Stimulated activated CD8-positive, alpha-beta memory T cell treated with anti-CD3 and anti-CD28 coated beads, Interleukin-15, amount 100 ng/mL, for 4 hours (primary cell): Measurements from ENCODE around the gene C5.

Experiments used
- DNase-seq, 2 donors: peaks; one replicate each; pipeline ENCODE4 v3.0.0-alpha.2; 2020; ENCODE audit warnings: low read depth in 2 of 2

The C5 gene

GRCh38 chr9:120941046-120941770 is 108.9 kb downstream of the C5 start:
- DNase-seq, result no peak

- no peak for DNase-seq
These were observed 109.5 kb downstream of the C5 start for GRCh38 chr9:120940573-120940972.

GRCh38 chr9:120938851-120939250 is 111.2 kb downstream of the C5 start:
- no peak for DNase-seq

GRCh38 chr9:120937596-120937995 is 112.5 kb downstream of the C5 start:
- DNase-seq, result no peak

DNA sequence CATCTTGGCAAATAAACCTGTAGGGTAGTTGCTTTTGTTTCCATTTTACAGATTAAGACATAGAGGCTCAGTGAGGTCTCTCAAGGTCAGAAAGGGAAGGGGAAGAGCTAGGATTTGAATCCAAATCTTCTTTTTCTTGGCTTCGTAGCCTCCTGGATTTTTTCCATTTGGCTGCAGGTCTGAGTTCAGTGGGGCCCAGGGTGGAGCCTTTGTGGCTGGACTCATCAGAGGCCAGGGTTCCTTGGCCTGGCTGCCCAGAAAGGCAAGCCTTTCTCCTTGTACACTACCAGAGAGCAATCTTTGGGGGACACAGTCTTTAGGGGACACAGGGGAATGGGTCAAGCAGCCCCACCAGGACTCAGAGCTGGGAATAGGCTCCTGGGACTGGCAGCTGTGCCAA is 112.9 kb downstream of the C5 start:
- no peak for DNase-seq

GRCh38 chr9:120936764-120937122 is 113.3 kb downstream of the C5 start:
- DNase-seq, result no peak

GRCh38 chr9:120936011-120936763 is 113.9 kb downstream of the C5 start:
- DNase-seq, result peak; percentile 67 to 78

DNA sequence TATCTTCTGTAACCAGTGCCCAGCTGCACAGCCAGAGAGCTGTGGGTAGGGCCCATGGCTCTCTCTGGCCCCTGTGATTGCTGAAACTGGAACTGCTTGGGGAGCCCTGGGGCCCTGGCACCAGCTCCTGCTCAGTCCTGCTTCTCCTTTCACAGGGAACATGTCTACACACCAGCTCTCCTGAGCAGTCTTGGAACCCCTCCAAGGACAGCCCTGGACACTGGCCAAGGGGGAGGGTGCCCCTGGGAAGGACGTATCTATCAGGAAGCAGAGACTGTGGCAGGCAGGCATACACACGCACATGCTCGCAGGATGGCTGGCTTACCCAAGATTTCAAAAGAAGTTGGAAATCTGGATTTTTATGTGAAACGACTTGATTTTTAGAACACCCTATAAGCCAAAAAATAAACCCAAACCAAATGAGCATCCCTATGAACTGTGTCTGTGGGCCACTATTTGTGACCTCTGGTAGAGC is 114.7 kb downstream of the C5 start:
- DNase-seq, result no peak

- DNase-seq, result no peak
These were observed 115.8 kb downstream of the C5 start for GRCh38 chr9:120934281-120934680.

DNA sequence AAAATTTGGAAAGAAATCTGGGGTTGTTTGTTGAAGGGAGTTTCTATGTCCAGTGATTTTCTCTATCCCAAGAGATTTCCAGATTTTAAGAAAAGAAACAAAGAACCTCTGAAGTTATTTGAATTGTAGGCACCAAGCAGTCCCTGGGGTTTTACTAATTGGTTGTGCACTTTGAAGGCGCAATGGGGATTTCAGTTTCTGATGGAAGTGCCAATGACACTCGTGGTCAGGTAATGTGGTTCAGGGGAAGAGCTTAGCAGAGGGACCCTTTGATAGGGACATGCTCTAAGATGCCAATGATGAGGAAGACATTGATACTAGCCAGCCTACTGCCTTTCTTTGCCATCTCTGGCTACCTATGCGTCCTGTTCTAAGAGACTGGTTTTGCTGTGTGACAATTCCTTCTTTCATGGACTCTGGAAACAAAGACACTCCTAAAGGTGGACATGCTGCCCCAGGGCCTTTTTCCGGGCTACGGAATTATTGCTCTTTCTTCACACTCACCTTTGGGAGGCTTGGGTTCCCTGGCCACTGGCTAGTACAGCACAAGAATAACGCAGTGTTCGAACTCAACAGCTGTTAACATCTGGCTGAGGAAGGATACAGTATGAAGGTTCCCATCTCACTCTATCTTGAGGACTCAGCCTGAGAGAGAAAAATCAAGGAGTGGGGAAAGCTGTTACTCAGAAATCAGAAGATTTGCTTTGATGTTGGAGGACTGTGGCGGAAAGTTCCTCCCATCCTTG is 116.6 kb downstream of the C5 start:
- DNase-seq, result no peak

DNA sequence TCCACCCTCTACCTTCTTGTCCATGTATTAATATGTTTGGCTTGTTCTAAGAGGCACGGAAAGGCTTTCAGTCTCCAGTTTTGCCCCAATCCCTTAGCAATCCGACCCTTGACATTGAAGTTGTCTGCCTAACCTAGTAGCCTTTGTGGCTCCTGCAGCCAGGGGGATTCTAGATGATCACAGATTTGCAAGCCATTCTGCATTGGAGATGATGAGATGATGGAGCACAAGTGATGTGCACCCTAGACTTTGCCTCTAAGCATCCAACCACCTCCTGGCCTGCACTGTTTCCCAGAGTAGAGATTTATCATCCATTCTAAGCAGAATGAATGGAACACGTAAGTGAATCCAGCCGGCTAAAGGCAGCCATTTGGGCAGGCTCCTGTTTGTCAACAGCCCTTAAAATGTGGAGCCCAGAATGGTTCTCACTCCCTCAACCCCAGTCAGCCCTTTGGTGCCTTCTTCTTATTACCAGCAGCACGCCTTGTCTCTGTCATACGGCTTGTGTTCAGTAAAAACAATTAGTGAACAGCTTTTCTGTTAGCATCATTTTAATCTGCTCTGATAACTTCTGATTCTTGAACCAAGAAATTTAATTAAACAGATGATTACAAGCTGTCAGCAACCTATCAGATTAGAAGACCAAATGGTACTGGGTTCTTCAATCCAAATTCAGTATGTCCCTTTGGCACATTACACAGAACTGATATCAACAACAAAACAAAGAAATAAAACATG is 117.8 kb downstream of the C5 start:
- DNase-seq, result no peak

- DNase-seq, result peak; percentile 45 to 68
These were observed 118.6 kb downstream of the C5 start for GRCh38 chr9:120931231-120932085.

- DNase-seq, result no peak
These were observed 120.8 kb downstream of the C5 start for GRCh38 chr9:120929229-120929791.

DNA sequence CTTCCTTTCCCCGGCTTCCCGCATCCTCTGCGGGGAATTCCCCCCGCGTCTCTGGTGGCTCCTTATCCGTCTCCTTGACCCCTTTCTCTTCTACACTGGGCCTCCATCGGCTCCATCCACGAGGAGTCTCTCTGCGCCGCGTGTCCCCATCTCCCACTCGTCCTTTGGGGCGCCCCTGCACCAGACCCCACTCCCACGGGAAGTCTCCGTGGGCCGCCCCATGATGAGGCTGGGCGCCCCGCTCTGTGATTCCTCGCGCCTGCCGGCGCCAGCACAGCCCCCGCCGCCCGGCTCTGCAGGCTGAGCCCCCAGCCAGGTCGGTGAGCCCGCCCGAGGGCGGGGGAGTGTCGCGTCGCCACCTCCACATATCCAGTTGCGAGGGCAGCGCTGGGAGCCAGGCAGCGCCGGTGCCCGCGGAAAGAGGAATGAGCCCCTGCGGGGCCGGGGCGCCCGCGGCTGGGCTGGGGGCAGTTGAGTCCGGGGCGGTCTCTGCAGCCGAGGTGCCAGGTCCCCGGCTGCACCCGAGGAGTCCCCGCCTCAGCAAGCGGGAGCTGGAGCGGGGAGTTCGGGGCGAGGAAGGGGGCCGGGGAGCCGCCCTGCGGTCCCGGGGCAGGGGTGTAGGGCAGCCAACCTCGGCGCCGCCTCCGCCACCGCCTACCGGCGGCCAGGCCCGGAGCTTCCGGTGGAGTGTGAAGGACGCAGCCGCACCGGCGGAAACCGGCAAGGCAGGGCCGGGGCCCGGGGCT is 121.4 kb downstream of the C5 start:
- DNase-seq, result peak; percentile 61 to 73

- DNase-seq, result no peak
These were observed 122.0 kb downstream of the C5 start for GRCh38 chr9:120928015-120928482.

- no peak for DNase-seq
These were observed 122.6 kb downstream of the C5 start for GRCh38 chr9:120927269-120928014.

- DNase-seq, result no peak
These were observed 123.6 kb downstream of the C5 start, which contains the start of gene TRAF1 for GRCh38 chr9:120926397-120926928. Gene TRAF1 (minus strand): TSS chr9:120926796. CDS start chr9:120926075, 721 bp downstream.

- DNase-seq, result peak; percentile 62 to 76
These were observed 124.3 kb downstream of the C5 start for GRCh38 chr9:120925535-120926396.
